ENCODE results near the gene FBXW9.
"Not testable (repeated sequence)": the region's sequence is repeated elsewhere in the genome, so short reads cannot be mapped to it uniquely, and the experiment has no call there.

- TF ChIP-seq TAF1 (IDR thresholded peaks at IDR 0.05; ENCODE audit: low read depth); EP300 (conservative IDR thresholded peaks at IDR 0.05; ENCODE audit: poor library complexity, severe bottlenecking); RAD21 (conservative IDR thresholded peaks at IDR 0.05); CTCF (IDR thresholded peaks at IDR 0.05; ENCODE audit: poor library complexity, severe bottlenecking); EZH2 (IDR thresholded peaks at IDR 0.05; ENCODE audit: borderline replicate concordance, insufficient read depth, low read length, poor library complexity, severe bottlenecking): not testable (repeated sequence)
These were observed 29.2 kb upstream of the FBXW9 start for GRCh38 chr19:12725612-12726011.

Data from neural cell (in vitro differentiated cells).